GM20000 (cell line): Measurements from ENCODE around the gene CCDC121.

Experiments used
- DNase-seq: peaks from one replicate; pipeline ENCODE4 v3.0.0; 2012; ENCODE audit warnings: low spot score
- CTCF ChIP-seq: IDR thresholded peaks from 2 replicates; pipeline ENCODE4 v1.5.1; 2012; ENCODE audit warnings: mild to moderate bottlenecking, control low read depth; ENCODE audit errors: extremely low read depth, missing control alignments

The CCDC121 gene

DNA sequence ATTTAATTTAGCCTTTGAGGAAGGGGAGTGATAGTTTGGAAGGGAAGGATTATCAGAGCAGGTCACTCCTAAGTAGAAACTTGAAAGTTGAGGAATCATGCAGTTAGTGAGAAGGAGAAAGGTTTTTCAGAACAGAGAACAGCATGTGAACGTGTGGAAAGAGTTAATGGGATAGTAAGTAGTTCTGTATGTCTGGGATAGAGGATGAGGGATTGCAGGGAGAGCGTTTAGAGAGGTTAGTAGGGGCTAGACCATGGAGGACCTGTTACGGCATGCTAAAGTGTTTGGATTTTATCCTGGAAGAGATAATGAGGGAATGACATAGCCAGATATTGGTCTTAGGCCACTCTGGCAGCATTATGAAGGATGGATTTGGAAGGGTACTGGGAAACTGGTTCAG, 44.2 kb downstream of the CCDC121 start:
- no peak for TF ChIP-seq CTCF
- DNase-seq, result no peak

DNA sequence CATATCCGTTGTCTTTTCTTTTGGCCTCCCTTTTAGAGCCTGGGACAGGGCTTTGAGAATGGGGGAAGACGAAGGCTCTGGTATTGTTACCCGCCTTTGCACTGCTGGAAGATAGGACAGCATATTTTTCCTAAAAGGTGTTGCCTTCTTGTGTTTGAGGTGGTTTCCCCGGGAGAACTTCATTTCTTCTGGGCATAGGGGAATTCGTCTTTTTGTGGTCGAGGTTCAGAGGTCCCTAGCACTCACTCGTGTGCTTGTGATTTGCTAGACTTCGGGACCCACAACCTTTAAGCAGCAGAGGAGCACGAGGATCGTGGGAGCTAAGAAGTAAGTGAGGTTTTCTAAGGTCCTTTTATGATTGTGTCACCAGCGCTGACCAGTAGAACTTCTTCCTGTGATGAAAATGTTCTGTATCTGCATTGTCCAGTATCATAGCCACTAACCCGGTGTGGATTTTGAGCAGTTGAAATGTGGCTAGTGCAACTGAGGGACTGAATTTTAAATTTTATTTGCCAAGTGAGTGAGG, 45.4 kb downstream of the CCDC121 start:
- no peak for TF ChIP-seq CTCF
- no peak for DNase-seq

GRCh38 chr2:27582695-27583389, 46.0 kb downstream of the CCDC121 start, which contains the start of gene ZNF512:
TSS of gene ZNF512 (plus strand) at chr2:27583042. CDS start at chr2:27583113, 71 bp downstream.
- DNase-seq, result peak; percentile 92
- no peak for TF ChIP-seq CTCF

- no peak for TF ChIP-seq CTCF
- no peak for DNase-seq
Observed at GRCh38 chr2:27582129-27582694, 46.6 kb downstream of the CCDC121 start.

DNA sequence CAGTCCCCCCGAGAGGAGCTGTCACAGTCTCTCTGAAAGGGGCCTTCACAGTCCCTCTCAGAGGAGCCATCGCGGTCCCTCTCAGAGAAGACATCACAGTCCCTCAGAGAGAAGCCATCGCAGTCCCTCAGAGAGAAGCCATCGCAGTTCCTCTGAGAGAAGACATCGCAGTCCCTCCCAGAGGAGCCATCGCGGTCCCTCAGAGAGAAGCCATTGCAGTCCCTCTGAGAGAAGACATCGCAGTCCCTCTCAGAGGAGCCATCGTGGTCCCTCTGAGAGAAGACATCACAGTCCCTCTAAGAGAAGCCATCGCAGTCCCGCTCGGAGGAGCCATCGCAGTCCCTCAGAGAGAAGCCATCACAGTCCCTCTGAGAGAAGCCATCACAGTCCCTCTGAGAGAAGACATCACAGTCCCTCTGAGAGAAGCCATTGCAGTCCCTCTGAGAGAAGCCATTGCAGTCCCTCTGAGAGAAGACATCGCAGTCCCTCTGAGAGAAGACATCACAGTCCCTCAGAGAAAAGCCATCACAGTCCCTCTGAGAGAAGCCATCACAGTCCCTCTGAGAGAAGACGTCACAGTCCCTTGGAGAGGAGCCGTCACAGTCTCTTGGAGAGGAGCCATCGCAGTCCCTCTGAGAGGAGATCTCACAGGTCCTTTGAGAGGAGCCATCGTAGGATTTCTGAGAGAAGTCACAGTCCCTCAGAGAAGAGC, 47.2 kb downstream of the CCDC121 start:
- no peak for TF ChIP-seq CTCF
- DNase-seq, result no peak
